Mucosa of stomach (tissue), 1 donor: ENCODE results near the gene NUDT21.
"Not testable (repeated sequence)": the region's sequence is repeated elsewhere in the genome, so short reads cannot be mapped to it uniquely, and the experiment has no call there.

Source experiments
- H3K27me3 ChIP-seq: one replicate; pipeline ENCODE4 v1.7.0; 2013; ENCODE audit warnings: mild to moderate bottlenecking, low read length; ENCODE audit not compliant: control insufficient read depth, insufficient read depth
- H3K36me3 ChIP-seq: one replicate; pipeline ENCODE4 v1.7.0; 2013; ENCODE audit warnings: low read length; ENCODE audit not compliant: control insufficient read depth, insufficient read depth
- H3K4me1 ChIP-seq: one replicate; pipeline ENCODE4 v1.7.0; 2013; ENCODE audit warnings: mild to moderate bottlenecking, low read length; ENCODE audit not compliant: control insufficient read depth, insufficient read depth
- H3K4me3 ChIP-seq: one replicate; pipeline ENCODE4 v1.7.0; 2013; ENCODE audit warnings: low read length
- H3K9ac ChIP-seq: one replicate; pipeline ENCODE4 v1.7.0; 2013; ENCODE audit warnings: mild to moderate bottlenecking, low read length, moderate library complexity
- H3K9me3 ChIP-seq: one replicate; pipeline ENCODE4 v1.7.0; 2013; ENCODE audit warnings: mild to moderate bottlenecking, low read length, moderate library complexity; ENCODE audit not compliant: control insufficient read depth
- donor health status: Pancreatic carcinoma.

The NUDT21 gene

DNA sequence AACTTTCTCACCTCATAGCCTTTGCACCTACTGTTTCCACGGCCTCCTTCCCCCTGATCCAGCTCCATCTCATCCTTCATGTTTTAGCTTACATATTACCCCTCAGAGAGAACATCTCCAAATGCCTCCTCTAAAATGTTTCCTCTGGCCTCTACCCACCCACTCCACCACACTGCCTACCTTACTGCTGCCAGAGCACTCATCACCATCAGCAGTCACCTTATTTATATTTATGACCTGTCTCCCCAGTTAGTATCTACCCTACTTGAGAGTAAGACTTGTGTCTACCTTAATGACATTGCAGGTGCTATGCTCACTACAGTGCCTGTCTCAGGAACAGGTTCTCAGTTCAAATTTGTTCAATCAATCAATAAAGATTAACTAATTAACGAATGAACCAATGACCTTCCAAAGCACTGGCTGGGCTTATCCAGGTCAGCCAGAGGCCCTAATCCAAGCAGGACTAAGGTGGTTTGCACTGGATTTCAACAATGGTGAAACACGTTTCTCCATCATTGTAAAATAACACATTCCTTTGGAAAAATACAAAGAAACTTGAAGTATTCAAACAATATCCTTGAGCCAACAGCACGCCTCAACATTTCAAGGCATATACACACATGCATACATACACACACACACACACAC is 66.9 kb downstream of the NUDT21 start:
- H3K9me3 ChIP-seq = no peaks in the 10 kb centered on the region
- H3K27me3 ChIP-seq = no peaks in the 10 kb centered on the region
- peaks cover 5% of the 10 kb centered on the region for H3K36me3 ChIP-seq
- no peak overlapping the region for H3K9ac ChIP-seq
- H3K4me1 ChIP-seq = peaks cover 7% of the 10 kb centered on the region
- no peak overlapping the region for H3K4me3 ChIP-seq

DNA sequence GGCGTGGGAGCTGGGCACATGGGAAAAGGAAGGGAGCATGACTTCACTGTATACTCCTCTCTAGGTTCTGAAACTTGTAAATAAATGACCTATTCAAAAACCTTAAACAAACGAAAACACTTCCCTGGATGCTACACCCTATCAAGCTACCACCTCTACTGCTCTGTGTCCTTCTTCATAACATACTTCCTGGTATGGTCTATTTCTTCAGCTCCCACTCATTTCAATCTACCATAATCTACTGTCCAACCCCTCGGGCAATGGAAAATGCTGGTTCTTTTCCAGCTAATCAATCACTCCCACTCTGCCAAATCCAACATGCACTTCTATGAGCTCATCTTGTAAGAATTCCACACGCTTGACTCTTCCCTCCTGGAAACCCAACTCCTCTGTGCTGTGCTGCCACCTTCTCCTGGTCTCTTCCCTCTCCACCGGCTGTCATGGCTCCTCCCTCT is 68.2 kb downstream of the NUDT21 start:
- H3K9me3 ChIP-seq = no peaks in the 10 kb centered on the region
- no peaks in the 10 kb centered on the region for H3K27me3 ChIP-seq
- H3K4me3 ChIP-seq = no peak overlapping the region
- no peak overlapping the region for H3K9ac ChIP-seq
- H3K4me1 ChIP-seq = peaks cover 7% of the 10 kb centered on the region
- peaks cover 5% of the 10 kb centered on the region for H3K36me3 ChIP-seq

DNA sequence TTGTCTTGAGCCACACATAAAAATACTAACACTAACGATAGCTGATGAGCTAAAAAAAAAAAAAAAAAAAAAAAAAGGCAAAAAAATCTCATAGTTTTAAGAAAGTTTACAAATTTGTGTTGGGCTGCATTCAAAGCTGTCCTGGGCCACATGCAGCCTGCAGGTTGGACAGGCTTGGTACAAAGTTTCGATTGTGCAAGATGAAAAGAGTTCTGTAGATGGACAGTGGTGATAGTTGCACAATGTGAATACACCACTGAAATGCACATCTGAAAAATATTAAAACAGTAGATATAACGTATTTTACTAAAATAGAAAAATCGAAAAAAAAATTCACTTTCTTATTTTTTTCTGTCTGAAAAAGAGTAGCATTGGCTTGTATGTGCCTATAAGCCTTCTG is 68.7 kb downstream of the NUDT21 start:
- H3K9me3 ChIP-seq = no peaks in the 10 kb centered on the region
- H3K9ac ChIP-seq = no peak overlapping the region
- H3K4me1 ChIP-seq = peaks cover 7% of the 10 kb centered on the region
- H3K36me3 ChIP-seq = peaks cover 5% of the 10 kb centered on the region
- H3K4me3 ChIP-seq = no peak overlapping the region
- no peaks in the 10 kb centered on the region for H3K27me3 ChIP-seq

DNA sequence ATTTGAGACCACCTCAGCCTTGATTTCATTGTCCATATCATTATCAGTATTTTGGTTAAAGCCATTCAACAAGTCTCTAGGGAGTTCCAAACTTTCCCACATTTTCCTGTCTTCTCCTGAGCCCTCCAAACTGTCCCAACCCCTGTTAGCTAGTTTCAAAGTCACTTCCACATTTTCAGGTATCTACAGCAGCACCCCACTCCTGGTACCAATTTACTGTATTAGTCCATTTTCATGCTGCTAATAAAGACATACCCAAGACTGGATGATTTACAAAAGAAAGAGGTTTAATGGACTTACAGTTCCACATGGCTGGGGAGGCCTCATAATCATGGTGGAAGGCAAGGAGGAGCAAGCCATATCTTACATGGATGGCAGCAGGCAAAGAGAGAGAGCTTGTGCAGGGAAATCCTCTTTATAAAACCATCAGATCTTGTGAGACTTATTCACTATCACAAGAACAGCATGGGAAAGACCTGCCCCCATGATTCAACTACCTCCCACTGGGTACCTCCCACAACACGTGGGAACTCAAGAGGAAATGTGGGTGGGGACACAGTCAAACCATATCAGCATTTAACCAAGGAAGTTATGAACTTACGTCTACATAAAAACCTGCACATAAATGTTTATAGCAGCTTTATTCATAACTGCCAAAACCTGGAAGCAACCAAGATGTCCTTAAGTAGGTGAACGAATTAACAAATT is 70.2 kb downstream of the NUDT21 start:
- not testable (repeated sequence) for H3K36me3 ChIP-seq, H3K9me3 ChIP-seq, H3K27me3 ChIP-seq, H3K4me3 ChIP-seq, H3K9ac ChIP-seq, H3K4me1 ChIP-seq
